Neural cell (in vitro differentiated cells): ENCODE measurements around the gene GCNT1. TPM values are rescaled to one million over a fixed set of nuclear protein-coding genes. Genes with fewer than 3 reads are reported as not detected.

Experiments
- H2AFZ ChIP-seq: fragments of 200-600, 300-800 bp; sonication (generic), shearing (Covaris generic); 2 replicates; pipeline ENCODE4 v1.6.0; 2014; ENCODE audit warnings: low read depth, mild to moderate bottlenecking, antibody characterized with exemption, low read length, moderate library complexity
- H3F3A ChIP-seq: fragments of 200-600 bp; shearing (Covaris generic); 2 replicates; pipeline ENCODE4 v1.6.1; 2016; ENCODE audit warnings: mild to moderate bottlenecking, moderate library complexity, mixed read lengths, antibody characterized with exemption, low read length; ENCODE audit not compliant: insufficient read depth, poor library complexity, severe bottlenecking
- H3K27ac ChIP-seq: fragments of 200-600, 300-800 bp; sonication (generic), shearing (Covaris generic); 2 replicates; pipeline ENCODE4 v1.5.1; 2014; ENCODE audit warnings: mild to moderate bottlenecking, low read length, moderate library complexity
- H3K27me3 ChIP-seq: fragments of 300-800, 200-600 bp; sonication (generic), shearing (Covaris generic); 2 replicates; pipeline ENCODE4 v1.6.0; 2014; ENCODE audit warnings: mild to moderate bottlenecking, low read depth, low read length, moderate library complexity; ENCODE audit not compliant: insufficient read depth
- H3K36me3 ChIP-seq: fragments of 300-800, 200-600 bp; sonication (generic), shearing (Covaris generic); 2 replicates; pipeline ENCODE4 v1.5.1; 2014; ENCODE audit warnings: mild to moderate bottlenecking, antibody characterized with exemption, low read length, moderate library complexity; ENCODE audit not compliant: insufficient read depth
- H3K4me2 ChIP-seq: fragments of 300-800, 200-600 bp; sonication (generic), shearing (Covaris generic); 2 replicates; pipeline ENCODE4 v1.6.0; 2014; ENCODE audit warnings: mild to moderate bottlenecking, low read length
- H3K4me3 ChIP-seq: fragments of 300-800, 200-600 bp; sonication (generic), shearing (Covaris generic); 2 replicates; pipeline ENCODE4 v1.5.1; 2014; ENCODE audit warnings: mild to moderate bottlenecking, low read length, moderate library complexity
- H3K79me2 ChIP-seq: fragments of 200-600 bp; shearing (Covaris generic); replicated peaks from 2 replicates; pipeline ENCODE4 v1.6.0; 2014; ENCODE audit warnings: mild to moderate bottlenecking, low read length, moderate library complexity; ENCODE audit not compliant: insufficient read depth
- H3K9ac ChIP-seq: fragments of 300-800, 200-600 bp; sonication (generic), shearing (Covaris generic); 2 replicates; pipeline ENCODE4 v1.6.1; 2016; ENCODE audit warnings: mild to moderate bottlenecking, low read length, mixed read lengths
- H3K9me2 ChIP-seq: fragments of 200-600 bp; shearing (Covaris generic); 2 replicates; pipeline ENCODE4 v1.6.1; 2016; ENCODE audit warnings: mild to moderate bottlenecking, low read length, mixed read lengths; ENCODE audit not compliant: insufficient read depth
- H3K9me3 ChIP-seq: fragments of 200-600, 300-800 bp; sonication (generic), shearing (Covaris generic); 2 replicates; pipeline ENCODE4 v1.6.1; 2016; ENCODE audit warnings: mild to moderate bottlenecking, mixed run types, low read length, moderate library complexity, mixed read lengths
- H4K20me1 ChIP-seq: fragments of 200-600 bp; shearing (Covaris generic); 2 replicates; pipeline ENCODE4 v1.6.1; 2016; ENCODE audit warnings: mild to moderate bottlenecking, mixed run types; ENCODE audit not compliant: insufficient read depth
- EP300 ChIP-seq: fragments of 450-650 bp; conservative IDR thresholded peaks from 2 replicates; pipeline ENCODE4 v1.6.1; 2014; ENCODE audit warnings: antibody characterized with exemption, mild to moderate bottlenecking, moderate library complexity; ENCODE audit not compliant: poor library complexity, severe bottlenecking
- EZH2 ChIP-seq: fragments of 200-600, 300-800 bp; shearing (Covaris generic), sonication (generic); IDR thresholded peaks from 2 replicates; pipeline ENCODE4 v1.6.1; 2014; ENCODE audit warnings: antibody characterized with exemption, low read length, borderline replicate concordance, mild to moderate bottlenecking; ENCODE audit not compliant: insufficient read depth, poor library complexity, severe bottlenecking
- MXI1 ChIP-seq: fragments of 450-650 bp; conservative IDR thresholded peaks from 2 replicates; pipeline ENCODE4 v1.6.1; 2014; ENCODE audit warnings: antibody characterized with exemption, mild to moderate bottlenecking; ENCODE audit not compliant: poor library complexity, severe bottlenecking
- POLR2AphosphoS5 ChIP-seq: IDR thresholded peaks from 2 replicates; pipeline ENCODE4 v1.6.1; 2012
- RAD21 ChIP-seq: fragments of 450-650 bp; conservative IDR thresholded peaks from 2 replicates; pipeline ENCODE4 v1.6.1; 2014; ENCODE audit warnings: antibody characterized with exemption, mild to moderate bottlenecking, moderate library complexity
- SMC3 ChIP-seq: fragments of 450-650 bp; conservative IDR thresholded peaks from 2 replicates; pipeline ENCODE4 v1.6.1; 2014; ENCODE audit warnings: antibody characterized with exemption, mild to moderate bottlenecking, moderate library complexity; ENCODE audit not compliant: poor library complexity
- TAF1 ChIP-seq: IDR thresholded peaks from 2 replicates; pipeline ENCODE4 v1.6.1; 2012; ENCODE audit warnings: low read depth
- polyA plus RNA-seq: library from polyadenylated mRNA; depleted of rRNA; stranded (reverse); fragments of >200 nt; gene quantifications from 2 replicates; pipeline ENCODE4 v1.2.3, GENCODE V29; 2014
- TF ChIP-seq, protein P1 (sequence below): fragments of 450-650 bp; IDR thresholded peaks from 2 replicates; pipeline ENCODE4 v1.5.1; 2014; ENCODE audit warnings: antibody characterized with exemption, mild to moderate bottlenecking, moderate library complexity; ENCODE audit not compliant: poor library complexity, severe bottlenecking
- TF ChIP-seq, protein P2 (sequence below): IDR thresholded peaks from 2 replicates; pipeline ENCODE4 v1.6.1; 2012; ENCODE audit warnings: borderline replicate concordance

The GCNT1 gene
- polyA plus RNA-seq, 1 donor from 2014 or later = 0.22 TPM

DNA sequence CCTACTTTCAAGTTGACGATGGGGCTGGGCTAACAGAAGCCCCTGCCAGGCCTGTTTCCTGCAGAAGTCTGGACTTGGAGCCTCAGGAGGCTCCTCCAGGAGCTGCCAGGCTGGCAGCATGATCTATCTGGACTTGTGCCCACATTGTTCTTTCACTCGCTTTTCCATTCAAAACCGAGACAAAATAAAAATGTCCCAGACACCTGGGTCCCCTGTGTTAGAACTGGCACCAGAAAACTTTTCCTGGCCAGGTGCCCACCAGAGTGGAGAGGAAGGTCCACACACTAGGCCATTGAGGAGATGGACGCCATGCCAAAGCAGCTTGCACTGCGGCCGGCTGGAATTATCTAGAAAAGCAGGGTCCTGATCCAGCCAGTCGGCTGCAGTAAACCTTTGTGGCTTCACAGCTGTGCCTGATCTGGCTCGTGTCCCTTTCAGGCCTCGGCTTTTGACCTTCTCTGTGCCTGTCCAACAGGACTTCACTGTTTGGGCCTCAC, 78.2 kb downstream of the GCNT1 start:
- no peaks in the 10 kb centered on the region for H3F3A ChIP-seq
- no peak for TF ChIP-seq EP300
- TF ChIP-seq EZH2 = no peak
- TF ChIP-seq, protein P1, sequence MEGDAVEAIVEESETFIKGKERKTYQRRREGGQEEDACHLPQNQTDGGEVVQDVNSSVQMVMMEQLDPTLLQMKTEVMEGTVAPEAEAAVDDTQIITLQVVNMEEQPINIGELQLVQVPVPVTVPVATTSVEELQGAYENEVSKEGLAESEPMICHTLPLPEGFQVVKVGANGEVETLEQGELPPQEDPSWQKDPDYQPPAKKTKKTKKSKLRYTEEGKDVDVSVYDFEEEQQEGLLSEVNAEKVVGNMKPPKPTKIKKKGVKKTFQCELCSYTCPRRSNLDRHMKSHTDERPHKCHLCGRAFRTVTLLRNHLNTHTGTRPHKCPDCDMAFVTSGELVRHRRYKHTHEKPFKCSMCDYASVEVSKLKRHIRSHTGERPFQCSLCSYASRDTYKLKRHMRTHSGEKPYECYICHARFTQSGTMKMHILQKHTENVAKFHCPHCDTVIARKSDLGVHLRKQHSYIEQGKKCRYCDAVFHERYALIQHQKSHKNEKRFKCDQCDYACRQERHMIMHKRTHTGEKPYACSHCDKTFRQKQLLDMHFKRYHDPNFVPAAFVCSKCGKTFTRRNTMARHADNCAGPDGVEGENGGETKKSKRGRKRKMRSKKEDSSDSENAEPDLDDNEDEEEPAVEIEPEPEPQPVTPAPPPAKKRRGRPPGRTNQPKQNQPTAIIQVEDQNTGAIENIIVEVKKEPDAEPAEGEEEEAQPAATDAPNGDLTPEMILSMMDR = no peak
- TF ChIP-seq POLR2AphosphoS5 = no peak
- TF ChIP-seq RAD21 = no peak
- no peak for TF ChIP-seq MXI1
- TF ChIP-seq SMC3 = no peak
- TF ChIP-seq, protein P2, sequence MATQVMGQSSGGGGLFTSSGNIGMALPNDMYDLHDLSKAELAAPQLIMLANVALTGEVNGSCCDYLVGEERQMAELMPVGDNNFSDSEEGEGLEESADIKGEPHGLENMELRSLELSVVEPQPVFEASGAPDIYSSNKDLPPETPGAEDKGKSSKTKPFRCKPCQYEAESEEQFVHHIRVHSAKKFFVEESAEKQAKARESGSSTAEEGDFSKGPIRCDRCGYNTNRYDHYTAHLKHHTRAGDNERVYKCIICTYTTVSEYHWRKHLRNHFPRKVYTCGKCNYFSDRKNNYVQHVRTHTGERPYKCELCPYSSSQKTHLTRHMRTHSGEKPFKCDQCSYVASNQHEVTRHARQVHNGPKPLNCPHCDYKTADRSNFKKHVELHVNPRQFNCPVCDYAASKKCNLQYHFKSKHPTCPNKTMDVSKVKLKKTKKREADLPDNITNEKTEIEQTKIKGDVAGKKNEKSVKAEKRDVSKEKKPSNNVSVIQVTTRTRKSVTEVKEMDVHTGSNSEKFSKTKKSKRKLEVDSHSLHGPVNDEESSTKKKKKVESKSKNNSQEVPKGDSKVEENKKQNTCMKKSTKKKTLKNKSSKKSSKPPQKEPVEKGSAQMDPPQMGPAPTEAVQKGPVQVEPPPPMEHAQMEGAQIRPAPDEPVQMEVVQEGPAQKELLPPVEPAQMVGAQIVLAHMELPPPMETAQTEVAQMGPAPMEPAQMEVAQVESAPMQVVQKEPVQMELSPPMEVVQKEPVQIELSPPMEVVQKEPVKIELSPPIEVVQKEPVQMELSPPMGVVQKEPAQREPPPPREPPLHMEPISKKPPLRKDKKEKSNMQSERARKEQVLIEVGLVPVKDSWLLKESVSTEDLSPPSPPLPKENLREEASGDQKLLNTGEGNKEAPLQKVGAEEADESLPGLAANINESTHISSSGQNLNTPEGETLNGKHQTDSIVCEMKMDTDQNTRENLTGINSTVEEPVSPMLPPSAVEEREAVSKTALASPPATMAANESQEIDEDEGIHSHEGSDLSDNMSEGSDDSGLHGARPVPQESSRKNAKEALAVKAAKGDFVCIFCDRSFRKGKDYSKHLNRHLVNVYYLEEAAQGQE = no peak
- TF ChIP-seq TAF1 = no peak
- no peaks in the 10 kb centered on the region for H3K79me2 ChIP-seq
- no peak overlapping the region for H3K27ac ChIP-seq
- no peaks in the 10 kb centered on the region for H3K9me3 ChIP-seq
- no peaks in the 10 kb centered on the region for H3K36me3 ChIP-seq
- H3K4me3 ChIP-seq = no peak overlapping the region
- H3K4me2 ChIP-seq = no peak overlapping the region
- H3K27me3 ChIP-seq = no peaks in the 10 kb centered on the region
- H3K9ac ChIP-seq = no peak overlapping the region
- no peaks in the 10 kb centered on the region for H3K9me2 ChIP-seq
- no peaks in the 10 kb centered on the region for H4K20me1 ChIP-seq
- H2AFZ ChIP-seq = no peak overlapping the region

DNA sequence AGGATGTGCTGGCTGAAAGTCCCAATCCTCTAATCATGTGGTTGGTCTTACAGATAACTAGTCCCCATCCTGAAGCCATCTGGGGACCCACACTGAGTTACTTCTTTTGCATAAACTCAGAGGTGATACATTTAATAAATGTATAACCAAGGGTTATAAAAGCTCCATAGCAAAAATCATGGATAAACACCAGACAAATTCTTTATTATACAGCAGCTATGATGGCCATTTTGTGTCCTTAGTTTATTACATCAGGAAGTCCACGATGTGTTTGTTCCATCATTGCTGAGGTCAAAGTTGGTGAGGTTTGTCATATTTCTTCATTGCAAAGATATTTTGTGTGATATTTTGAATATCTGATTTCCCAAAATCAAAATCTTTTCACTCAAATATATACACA, 80.2 kb downstream of the GCNT1 start:
- Histone ChIP-seq H3K9me2 (no peaks in the 10 kb centered on the region), H2AFZ (no peak overlapping the region), H3K9me3 (no peaks in the 10 kb centered on the region), H3K4me2 (no peak overlapping the region), H3K27me3 (no peaks in the 10 kb centered on the region), H4K20me1 (no peaks in the 10 kb centered on the region), H3K4me3 (no peak overlapping the region), H3F3A (no peaks in the 10 kb centered on the region), H3K36me3 (no peaks in the 10 kb centered on the region), H3K79me2 (no peaks in the 10 kb centered on the region), H3K27ac (no peak overlapping the region), H3K9ac (no peak overlapping the region)
- TF ChIP-seq MXI1 (no peak), RAD21 (no peak), POLR2AphosphoS5 (no peak), TAF1 (no peak), SMC3 (no peak), EP300 (no peak), EZH2 (no peak)
- TF ChIP-seq, protein P2 = no peak
- TF ChIP-seq, protein P1 = no peak
